Loucy (cell line): ENCODE data around the gene SERGEF.

Source experiments
- CTCF ChIP-seq: fragments of 200-600 bp; sonication (generic); conservative IDR thresholded peaks from 2 replicates; pipeline ENCODE4 v1.5.1; 2014; ENCODE audit warnings: mild to moderate bottlenecking, antibody characterized with exemption, low read length
- EZH2phosphoT487 ChIP-seq: fragments of 200-600 bp; IDR thresholded peaks from 2 replicates; pipeline ENCODE4 v1.6.1; 2018; ENCODE audit warnings: antibody characterized with exemption, mild to moderate bottlenecking, moderate library complexity, borderline replicate concordance

- TF ChIP-seq CTCF: no peak
- no peak for TF ChIP-seq EZH2phosphoT487
These were observed 19.9 kb downstream of the SERGEF start for GRCh38 chr11:17992916-17993315.
